GM18951 (cell line): ENCODE data around the gene HSD17B4.

ENCODE experiments used
- POLR2A ChIP-seq: IDR thresholded peaks from 4 replicates; pipeline ENCODE4 v1.6.1; 2011; ENCODE audit warnings: mild to moderate bottlenecking; ENCODE audit not compliant: insufficient read length, insufficient read depth; ENCODE audit errors: extremely low read depth
- in situ Hi-C: fragments of 300-500 bp; cut with MboI; formaldehyde crosslinking; loops from one replicate; pipeline ENCODE4 v1.12.0; 2022; ENCODE audit warnings: low sequenced_read_pairs, mixed read lengths, inconsistent platforms; ENCODE audit not compliant: unreplicated experiment

The HSD17B4 gene

GRCh38 chr5:119445544-119445943 lies 6.8 kb upstream of the HSD17B4 start:
- in situ Hi-C loops: no loop called here
- no peak for TF ChIP-seq POLR2A

DNA sequence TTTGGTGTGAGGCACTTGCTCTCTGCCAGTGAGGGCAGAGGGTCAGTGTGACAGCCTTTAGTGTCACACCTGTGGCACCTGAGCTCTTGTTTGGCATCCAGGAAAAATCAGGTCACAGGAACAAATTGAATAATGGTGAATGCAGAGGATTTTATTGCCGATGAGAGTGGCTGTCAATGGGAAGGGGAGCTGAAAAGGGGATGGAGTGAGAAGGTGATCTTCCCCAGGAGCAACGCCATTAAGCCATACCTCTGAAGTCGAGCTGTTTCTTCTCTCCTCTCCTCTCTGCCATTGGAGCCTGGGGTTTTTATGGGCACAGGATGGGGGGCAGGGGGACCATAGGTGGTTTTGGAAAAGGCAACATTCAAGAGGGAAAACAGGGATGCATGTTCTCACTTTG lies 2.4 kb upstream of the HSD17B4 start:
- in situ Hi-C loops: loop anchor here (25.0 kb wide), 2 partner anchors 287 to 1012 kb away; partner anchors contain the start of gene PRR16
- TF ChIP-seq POLR2A: no peak

GRCh38 chr5:119450627-119451026 lies 1.7 kb upstream of the HSD17B4 start:
- in situ Hi-C loops: loop anchor here (25.0 kb wide), 2 partner anchors 287 to 1012 kb away; partner anchors contain the start of gene PRR16

DNA sequence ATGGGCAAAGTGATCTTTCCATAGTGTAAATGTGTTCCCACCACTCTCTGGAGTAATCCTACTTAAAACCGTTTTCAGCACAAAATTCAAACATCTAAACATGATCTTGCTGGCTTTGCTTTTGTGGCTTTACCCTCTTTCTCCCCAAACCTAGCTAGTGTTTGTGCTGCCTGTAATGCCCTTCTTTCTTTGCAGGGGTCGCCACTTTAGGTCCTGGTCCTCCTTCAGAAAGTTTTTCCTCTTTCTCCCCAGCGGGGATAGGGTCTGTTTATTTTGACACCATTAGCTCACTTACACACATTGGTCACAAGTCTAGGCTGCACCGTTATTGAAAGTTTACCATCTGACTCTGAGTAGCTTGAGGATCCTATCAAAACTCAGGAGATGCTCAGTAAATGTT lies 736 bp upstream of the HSD17B4 start:
- in situ Hi-C loops: loop anchor here (25.0 kb wide), 2 partner anchors 286 to 1011 kb away; partner anchors contain the start of gene PRR16
- no peak for TF ChIP-seq POLR2A

- TF ChIP-seq POLR2A: no peak
- in situ Hi-C loops: loop anchor here (25.0 kb wide), 2 partner anchors 285 to 1010 kb away; partner anchors contain the start of gene PRR16
Observed at GRCh38 chr5:119452060-119452372, 281 bp upstream of the HSD17B4 start.

- in situ Hi-C loops: loop anchor here (25.0 kb wide), 2 partner anchors 284 to 1009 kb away; partner anchors contain the start of gene PRR16
- TF ChIP-seq POLR2A: no peak
Observed at GRCh38 chr5:119453040-119453373, 710 bp downstream of the HSD17B4 start.

DNA sequence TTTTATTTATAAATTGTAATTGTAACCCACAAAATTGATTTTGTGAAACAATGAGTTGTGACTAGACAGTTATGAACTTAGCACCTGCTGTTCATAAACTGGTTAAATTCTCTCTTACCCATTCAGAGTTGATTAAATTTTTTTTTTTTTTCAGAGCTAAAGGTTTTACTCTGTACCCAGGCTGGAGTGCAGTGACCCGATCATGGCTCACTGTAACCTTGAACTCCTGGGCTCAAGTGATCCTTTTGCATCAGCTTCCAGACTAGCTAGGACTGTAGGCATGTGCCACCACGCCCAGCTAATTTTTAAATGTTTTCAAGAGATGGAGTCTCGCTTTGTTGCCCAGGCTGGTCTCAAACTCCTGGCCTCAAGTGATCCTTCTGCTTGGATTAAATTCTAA lies 1.9 kb downstream of the HSD17B4 start:
- in situ Hi-C loops: loop anchor here (25.0 kb wide), 2 partner anchors 283 to 1008 kb away; partner anchors contain the start of gene PRR16
- TF ChIP-seq POLR2A: no peak

DNA sequence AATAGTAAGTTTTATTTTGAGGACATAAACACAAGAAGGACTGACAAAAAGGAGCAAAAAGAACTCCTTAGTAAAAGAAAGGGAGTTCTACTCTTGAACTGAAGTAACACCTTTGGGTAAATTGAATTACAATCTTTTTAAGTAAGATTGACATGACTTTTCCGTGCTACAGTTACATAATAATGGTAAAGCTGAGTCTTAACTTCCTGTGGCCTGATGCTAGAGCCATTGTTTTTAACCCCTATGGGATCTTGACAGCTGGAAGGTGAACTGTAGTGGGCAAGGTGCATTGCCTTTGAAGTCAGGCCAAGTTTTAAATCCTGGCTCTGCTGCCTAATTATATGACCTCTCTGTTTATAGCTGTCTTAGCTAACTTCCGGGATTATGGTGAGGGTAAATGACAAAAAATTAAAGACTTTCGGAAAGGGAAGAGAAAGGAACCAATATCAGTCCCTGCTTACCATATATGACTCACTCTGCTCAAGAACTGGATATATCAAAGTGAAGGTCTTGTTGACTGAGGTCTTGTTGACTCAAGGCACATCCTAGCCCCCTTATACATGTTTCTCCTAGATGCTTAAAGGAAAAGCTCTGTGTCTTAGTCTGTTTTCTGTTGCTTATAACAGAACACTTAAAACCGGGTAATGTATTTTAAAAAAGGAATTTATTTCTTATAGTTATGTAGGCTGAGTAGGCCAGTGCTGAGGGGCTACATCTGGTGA lies 6.8 kb downstream of the HSD17B4 start:
- no peak for TF ChIP-seq POLR2A
- in situ Hi-C loops: loop anchor here (25.0 kb wide), 2 partner anchors 278 to 1003 kb away; partner anchors contain the start of gene PRR16

GRCh38 chr5:119465640-119466039 lies 13.3 kb downstream of the HSD17B4 start:
- in situ Hi-C loops: loop anchor here (25.0 kb wide), 2 partner anchors 272 to 997 kb away; partner anchors contain the start of gene PRR16

DNA sequence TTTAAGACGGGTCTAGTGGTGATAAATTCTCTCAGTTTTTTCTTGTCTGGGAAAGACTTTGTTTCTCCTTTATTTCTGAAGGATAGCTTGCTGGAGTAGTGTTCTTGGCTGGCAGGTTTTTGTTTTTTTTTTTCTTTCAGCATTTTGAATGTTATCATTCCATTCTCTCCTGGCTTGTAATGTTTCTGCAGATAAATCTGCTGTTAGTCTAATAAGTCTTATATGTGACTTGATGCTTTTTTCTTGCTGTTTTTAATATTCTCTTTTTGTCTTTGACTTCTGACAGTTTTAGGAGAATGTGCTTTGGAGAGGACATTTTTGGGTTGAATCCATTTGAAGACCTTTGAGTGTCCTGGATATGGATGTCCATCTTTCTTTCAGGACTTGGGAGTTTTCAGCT lies 16.0 kb downstream of the HSD17B4 start:
- in situ Hi-C loops: loop anchor here (25.0 kb wide), 2 partner anchors 269 to 994 kb away; partner anchors contain the start of gene PRR16
- no peak for TF ChIP-seq POLR2A

More at GRCh38 chr5:119465640-119466039, 13.3 kb downstream of the HSD17B4 start:
- no peak for TF ChIP-seq POLR2A

GRCh38 chr5:119470105-119470763 lies 17.9 kb downstream of the HSD17B4 start:
- no peak for TF ChIP-seq POLR2A
- in situ Hi-C loops: loop anchor here (25.0 kb wide), 2 partner anchors 267 to 992 kb away; partner anchors contain the start of gene PRR16

GRCh38 chr5:119470851-119471451 lies 18.7 kb downstream of the HSD17B4 start:
- TF ChIP-seq POLR2A: no peak
- in situ Hi-C loops: loop anchor here (25.0 kb wide), 2 partner anchors 266 to 991 kb away; partner anchors contain the start of gene PRR16

GRCh38 chr5:119473241-119473640 lies 20.9 kb downstream of the HSD17B4 start:
- TF ChIP-seq POLR2A: no peak
- in situ Hi-C loops: loop anchor here (25.0 kb wide), 2 partner anchors 264 to 989 kb away; partner anchors contain the start of gene PRR16
